GM23338 (cell line): ENCODE measurements around the gene EPB41L5. TPM values are rescaled to one million over a fixed set of nuclear protein-coding genes. Genes with fewer than 3 reads are reported as not detected.

Experiments
- ATAC-seq: fragments of 200-7000 bp; cut with Tn5 transposase; 3 replicates; pipeline ENCODE4 v1.9.1; 2020
- DNase-seq: peaks from one replicate; pipeline ENCODE4 v3.0.0-alpha.2; 2015; ENCODE audit warnings: low spot score
- H2AFZ ChIP-seq: fragments of 200-600 bp; sonication (generic); 2 replicates; pipeline ENCODE4 v1.8.0; 2016; ENCODE audit warnings: antibody characterized with exemption, mild to moderate bottlenecking, moderate library complexity
- H3F3A ChIP-seq: fragments of 200-600 bp; sonication (generic); replicated peaks from 2 replicates; pipeline ENCODE4 v1.8.0; 2017; ENCODE audit warnings: antibody characterized with exemption, mixed run types, low read depth
- H3K27ac ChIP-seq: fragments of 200-600 bp; sonication (generic); 2 replicates; pipeline ENCODE4 v1.6.1; 2016; ENCODE audit warnings: low read depth
- H3K27me3 ChIP-seq: fragments of 200-600 bp; sonication (generic); 2 replicates; pipeline ENCODE4 v1.8.0; 2016; ENCODE audit warnings: mild to moderate bottlenecking, mixed run types, moderate library complexity; ENCODE audit not compliant: insufficient read depth
- H3K36me3 ChIP-seq: fragments of 200-600 bp; sonication (generic); 2 replicates; pipeline ENCODE4 v1.8.0; 2016; ENCODE audit warnings: mild to moderate bottlenecking; ENCODE audit not compliant: insufficient read depth
- H3K4me1 ChIP-seq: fragments of 200-600 bp; sonication (generic); 2 replicates; pipeline ENCODE4 v1.8.0; 2016; ENCODE audit warnings: mild to moderate bottlenecking, moderate library complexity; ENCODE audit not compliant: insufficient read depth
- H3K4me2 ChIP-seq: fragments of 200-600 bp; sonication (generic); 2 replicates; pipeline ENCODE4 v1.7.1; 2017; ENCODE audit warnings: mixed run types
- H3K4me3 ChIP-seq: fragments of 200-600 bp; sonication (generic); 2 replicates; pipeline ENCODE4 v1.6.1; 2016; ENCODE audit warnings: mixed run types
- H3K79me2 ChIP-seq: fragments of 200-600 bp; sonication (generic); replicated peaks from 2 replicates; pipeline ENCODE4 v1.8.0; 2017; ENCODE audit warnings: mild to moderate bottlenecking; ENCODE audit not compliant: insufficient read depth
- H3K9me2 ChIP-seq: fragments of 200-600 bp; sonication (generic); 2 replicates; pipeline ENCODE4 v1.8.0; 2017; ENCODE audit not compliant: insufficient read depth
- H4K20me1 ChIP-seq: fragments of 200-600 bp; sonication (generic); replicated peaks from 2 replicates; pipeline ENCODE4 v1.8.0; 2017; ENCODE audit warnings: mild to moderate bottlenecking; ENCODE audit not compliant: insufficient read depth
- H3K27ac Mint-ChIP-seq: 2 replicates; pipeline ENCODE4 v1.8.0; 2020; ENCODE audit warnings: inconsistent platforms, mild to moderate bottlenecking, moderate library complexity, mixed read lengths
- H3K27me3 Mint-ChIP-seq: 3 replicates; pipeline ENCODE4 v1.8.0; 2022; ENCODE audit warnings: low read depth, mild to moderate bottlenecking, moderate library complexity, mixed read lengths, inconsistent platforms; ENCODE audit not compliant: insufficient read depth, poor library complexity
- H3K36me3 Mint-ChIP-seq: 3 replicates; pipeline ENCODE4 v1.8.0; 2021; ENCODE audit warnings: low read depth, mild to moderate bottlenecking, inconsistent platforms, moderate library complexity, mixed read lengths
- H3K4me1 Mint-ChIP-seq: 3 replicates; pipeline ENCODE4 v1.8.0; 2020; ENCODE audit warnings: mild to moderate bottlenecking, inconsistent platforms, mixed read lengths
- H3K4me3 Mint-ChIP-seq: 3 replicates; pipeline ENCODE4 v1.8.0; 2021; ENCODE audit warnings: moderate library complexity, mild to moderate bottlenecking, inconsistent platforms, mixed read lengths
- H3K9me3 Mint-ChIP-seq: 3 replicates; pipeline ENCODE4 v1.8.0; 2020; ENCODE audit warnings: moderate library complexity, mild to moderate bottlenecking, inconsistent platforms, mixed read lengths
- EZH2 ChIP-seq: fragments of 200-600 bp; sonication (generic); IDR thresholded peaks from one replicate; pipeline ENCODE4 v1.8.0; 2017; ENCODE audit warnings: antibody characterized with exemption, mild to moderate bottlenecking, low read depth; ENCODE audit not compliant: unreplicated experiment
- ZNF114 ChIP-seq: fragments of 250-450 bp; sonication (Bioruptor Pico); IDR thresholded peaks from 2 replicates; pipeline ENCODE4 v1.5.0; 2020; ENCODE audit warnings: mild to moderate bottlenecking, moderate library complexity
- ZNF462 ChIP-seq: fragments of 250-450 bp; sonication (Bioruptor Pico); IDR thresholded peaks from 2 replicates; pipeline ENCODE4 v1.5.0; 2020; ENCODE audit warnings: mild to moderate bottlenecking, moderate library complexity
- polyA plus RNA-seq: library from polyadenylated mRNA; unstranded; fragments of >200 nt; fragmentation: Nextera tagmentation; extraction: Ambion mirVana; gene quantifications from 2 replicates; pipeline ENCODE4 v1.2.1, GENCODE V29; 2016
- total RNA-seq: library from RNA; depleted of rRNA; stranded (reverse); fragments of >200 nt; shearing (Covaris generic); gene quantifications from 2 replicates; pipeline ENCODE4 v1.2.3, GENCODE V29; 2014

EPB41L5 gene
- total and polyA plus RNA-seq, 2 experiments from 2014 or later, result 15.5 to 35.4 TPM

GRCh38 chr2:119983108-119983507, 29.8 kb upstream of the EPB41L5 start:
- Histone ChIP-seq H3K4me2 (no peak overlapping the region), H3K27me3 (no peaks in the 10 kb centered on the region), H3F3A (no peaks in the 10 kb centered on the region), H4K20me1 (no peaks in the 10 kb centered on the region; the same call in 1 of the 2 replicates), H2AFZ (no peak overlapping the region), H3K79me2 (no peaks in the 10 kb centered on the region), H3K4me3 (no peak overlapping the region), H3K36me3 (no peaks in the 10 kb centered on the region), H3K27ac (no peak overlapping the region; the same call in 1 of the 2 replicates), H3K9me2 (no peaks in the 10 kb centered on the region), H3K4me1 (no peaks in the 10 kb centered on the region)
- no peak for DNase-seq
- Mint-ChIP-seq H3K36me3 (peaks cover 6% of the 10 kb centered on the region; the same call in 2 of the 3 replicates), H3K27me3 (peaks cover 2% of the 10 kb centered on the region), H3K9me3 (peaks cover 5% of the 10 kb centered on the region; the same call in 2 of the 3 replicates), H3K27ac (no peak overlapping the region), H3K4me3 (no peak overlapping the region), H3K4me1 (no peaks in the 10 kb centered on the region)
- TF ChIP-seq ZNF462 (CRISPR knock-in tag) (no peak), ZNF114 (CRISPR knock-in tag) (no peak)
- ATAC-seq, result no peak

- no peaks in the 10 kb centered on the region for H3K36me3 Mint-ChIP-seq
These were observed 16.7 kb upstream of the EPB41L5 start for GRCh38 chr2:119996148-119996547.

More at GRCh38 chr2:119996148-119996547, 16.7 kb upstream of the EPB41L5 start:
- ATAC-seq (no peak), DNase-seq (no peak)
- Histone ChIP-seq H3K4me2 (peak overlapping the region; percentile 70; the same call in 1 of the 2 replicates), H3K4me1 (no peaks in the 10 kb centered on the region), H3F3A (no peaks in the 10 kb centered on the region), H3K27ac (no peak overlapping the region), H3K4me3 (peak overlapping the region; percentile 52; the same call in 1 of the 2 replicates), H3K27me3 (peaks cover 6% of the 10 kb centered on the region; the same call in 1 of the 2 replicates), H2AFZ (0 out of 2 replicates have a peak overlapping the region, but pooled peaks have one; percentile 25), H3K36me3 (no peaks in the 10 kb centered on the region), H3K9me2 (no peaks in the 10 kb centered on the region; the same call in 1 of the 2 replicates), H4K20me1 (no peaks in the 10 kb centered on the region), H3K79me2 (no peaks in the 10 kb centered on the region)
- H3K27ac Mint-ChIP-seq, result no peak overlapping the region
- no peaks in the 10 kb centered on the region; the same call in 1 of the 3 replicates for H3K9me3 Mint-ChIP-seq
- no peak overlapping the region for H3K4me3 Mint-ChIP-seq
- no peaks in the 10 kb centered on the region for H3K4me1 Mint-ChIP-seq
- H3K27me3 Mint-ChIP-seq, result no peaks in the 10 kb centered on the region
- TF ChIP-seq EZH2, result no peak
